K562 (cell line): ENCODE measurements around the gene VTI1B. TPM values are rescaled to one million over a fixed set of nuclear protein-coding genes. Genes with fewer than 3 reads are reported as not detected.
A peak's percentile ranks its signal among the peaks of the same experiment; 100 is the strongest.

Experiments used
- ARHGAP35 ChIP-seq: fragments of 450-650 bp; IDR thresholded peaks from 2 replicates; pipeline ENCODE4 v1.6.1; 2018; ENCODE audit not compliant: partially characterized antibody
- CBFA2T3 ChIP-seq: fragments of 450-650 bp; IDR thresholded peaks from 2 replicates; pipeline ENCODE4 v1.6.1; 2017
- DNMT1 ChIP-seq: fragments of 450-650 bp; IDR thresholded peaks from 2 replicates; pipeline ENCODE4 v1.6.1; 2016; ENCODE audit warnings: antibody characterized with exemption, mild to moderate bottlenecking
- GTF2E2 ChIP-seq: fragments of 200-800 bp; sonication (Bioruptor generic); IDR thresholded peaks from 2 replicates; pipeline ENCODE4 v1.6.1; 2016; ENCODE audit warnings: missing genetic modification characterization, missing compliant biosample characterization
- HNRNPUL1 ChIP-seq: fragments of 200-400 bp; formaldehyde crosslinking; IDR thresholded peaks from 2 replicates; pipeline ENCODE4 v1.6.1; 2017; ENCODE audit warnings: low read length
- KDM2B ChIP-seq: fragments of 250-450 bp; sonication (Bioruptor Pico); IDR thresholded peaks from 2 replicates; pipeline ENCODE4 v1.8.0; 2021; ENCODE audit warnings: mild to moderate bottlenecking, moderate library complexity
- MAFG ChIP-seq: fragments of 450-650 bp; conservative IDR thresholded peaks from 2 replicates; pipeline ENCODE4 v1.6.1; 2016; ENCODE audit warnings: missing genetic modification characterization, missing compliant biosample characterization
- MYBL2 ChIP-seq, 2 experiments: fragments of 450-650 bp in 1 of 2; sonication (generic) in 1 of 2; formaldehyde crosslinking in 1 of 2; IDR thresholded peaks; 2 replicates each; pipeline versions ENCODE4 v1.6.1 to v1.8.1; 2017 to 2022; ENCODE audit warnings: borderline replicate concordance in 1 of 2, inconsistent platforms in 1 of 2, low read depth in 1 of 2, mild to moderate bottlenecking in 1 of 2, missing genetic modification reagents in 1 of 2, moderate library complexity in 1 of 2
- POLR2G ChIP-seq: fragments of 200-400 bp; formaldehyde crosslinking; IDR thresholded peaks from 2 replicates; pipeline ENCODE4 v1.6.1; 2017; ENCODE audit warnings: low read depth, mild to moderate bottlenecking, antibody characterized with exemption, low read length, moderate library complexity
- SAFB ChIP-seq: fragments of 200-400 bp; formaldehyde crosslinking; IDR thresholded peaks from 2 replicates; pipeline ENCODE4 v1.6.1; 2017; ENCODE audit warnings: low read depth, low read length, borderline replicate concordance
- SIN3A ChIP-seq, 2 experiments: fragments of 150-350 bp in 1 of 2; IDR thresholded peaks; 2 replicates each; pipeline ENCODE4 v1.6.1; 2011 to 2016; ENCODE audit warnings: borderline replicate concordance in 2 of 2, low read depth in 2 of 2, low read length in 2 of 2, mild to moderate bottlenecking in 2 of 2, moderate library complexity in 2 of 2; ENCODE audit not compliant: control insufficient read depth in 1 of 2
- SPI1 ChIP-seq: IDR thresholded peaks from 2 replicates; pipeline ENCODE4 v1.6.1; 2011; ENCODE audit warnings: low read depth, low read length, control low read depth, borderline replicate concordance
- TCF7 ChIP-seq: sonication (generic); IDR thresholded peaks from 2 replicates; pipeline ENCODE4 v1.6.1; 2016; ENCODE audit warnings: antibody characterized with exemption, borderline replicate concordance
- TEAD1 ChIP-seq, 2 experiments: fragments of 450-650 bp in 1 of 2; sonication (generic) in 1 of 2; formaldehyde crosslinking; IDR thresholded peaks; 2 replicates each; pipeline versions ENCODE4 v1.4.0 to v1.8.0; 2020 to 2022; ENCODE audit warnings: mild to moderate bottlenecking in 2 of 2, missing genetic modification reagents in 1 of 2
- TEAD4 ChIP-seq, 2 experiments: sonication (generic) in 1 of 2; formaldehyde crosslinking in 1 of 2; IDR thresholded peaks; 2 replicates each; pipeline versions ENCODE4 v1.6.1 to v1.8.0; 2012 to 2022; ENCODE audit warnings: borderline replicate concordance in 1 of 2, inconsistent platforms in 1 of 2, low read length in 1 of 2, mild to moderate bottlenecking in 1 of 2, missing genetic modification reagents in 1 of 2
- ZNF695 ChIP-seq: fragments of 450-650 bp; formaldehyde crosslinking; IDR thresholded peaks from 2 replicates; pipeline ENCODE4 v1.4.0; 2020; ENCODE audit warnings: mild to moderate bottlenecking, moderate library complexity
- ZNF707 ChIP-seq: fragments of 250-450 bp; sonication (Bioruptor Pico); conservative IDR thresholded peaks from 2 replicates; pipeline ENCODE4 v1.8.0; 2022; ENCODE audit warnings: inconsistent platforms, mild to moderate bottlenecking, moderate library complexity
- polyA plus RNA-seq, 8 experiments: library from polyadenylated mRNA; depleted of rRNA in 4 of 8; stranded (reverse) in 5 of 8; unstranded in 3 of 8; fragments of >200 nt; fragmentation: Nextera tagmentation in 2 of 8; fragmentation: Illumina TruSeq in 1 of 8; extraction: Ambion mirVana in 2 of 8; extraction: Trizol in 1 of 8; gene quantifications; 2 replicates each; pipeline versions ENCODE4 v1.2.1 to v1.2.3, GENCODE V29; 2011 to 2014; ENCODE audit warnings: inconsistent platforms in 1 of 8, missing spikeins in 1 of 8
- total RNA-seq, 7 experiments: library from RNA; depleted of rRNA in 6 of 7; stranded (reverse); fragments of >200 nt in 6 of 7; fragmentation: Illumina TruSeq in 2 of 7; extraction: Trizol in 2 of 7; gene quantifications; 2 replicates each; pipeline versions ENCODE4 v1.2.1 to v1.2.3, GENCODE V29; 2011 to 2021; ENCODE audit warnings: low replicate concordance in 1 of 7
- TF ChIP-seq, protein P1 (sequence below): sonication (generic); formaldehyde crosslinking; IDR thresholded peaks from 2 replicates; pipeline ENCODE4 v1.8.0; 2022; ENCODE audit warnings: mild to moderate bottlenecking, missing genetic modification reagents
- TF ChIP-seq, protein P2 (sequence below): fragments of 250-450 bp; sonication (Bioruptor Pico); IDR thresholded peaks from 2 replicates; pipeline ENCODE4 v1.8.0; 2022; ENCODE audit warnings: moderate library complexity, mild to moderate bottlenecking, inconsistent platforms
- TF ChIP-seq, protein P3 (sequence below), 2 experiments: fragments of 150-350 bp in 1 of 2; IDR thresholded peaks; 2 replicates each; pipeline ENCODE4 v1.6.1; 2012 to 2016; ENCODE audit warnings: low read depth in 2 of 2, low read length in 2 of 2, mild to moderate bottlenecking in 1 of 2, moderate library complexity in 1 of 2
- TF ChIP-seq, protein P4 (sequence below): fragments of 450-650 bp; IDR thresholded peaks from 2 replicates; pipeline ENCODE4 v1.6.1; 2014; ENCODE audit warnings: low read depth, mild to moderate bottlenecking, moderate library complexity, borderline replicate concordance

VTI1B gene
- total and polyA plus RNA-seq, 9 of the 15 experiments (the other 6 are each of a cell fraction or from before 2014, with no cell fraction given), result 7.8 to 69.8 (median 50.1) TPM

DNA sequence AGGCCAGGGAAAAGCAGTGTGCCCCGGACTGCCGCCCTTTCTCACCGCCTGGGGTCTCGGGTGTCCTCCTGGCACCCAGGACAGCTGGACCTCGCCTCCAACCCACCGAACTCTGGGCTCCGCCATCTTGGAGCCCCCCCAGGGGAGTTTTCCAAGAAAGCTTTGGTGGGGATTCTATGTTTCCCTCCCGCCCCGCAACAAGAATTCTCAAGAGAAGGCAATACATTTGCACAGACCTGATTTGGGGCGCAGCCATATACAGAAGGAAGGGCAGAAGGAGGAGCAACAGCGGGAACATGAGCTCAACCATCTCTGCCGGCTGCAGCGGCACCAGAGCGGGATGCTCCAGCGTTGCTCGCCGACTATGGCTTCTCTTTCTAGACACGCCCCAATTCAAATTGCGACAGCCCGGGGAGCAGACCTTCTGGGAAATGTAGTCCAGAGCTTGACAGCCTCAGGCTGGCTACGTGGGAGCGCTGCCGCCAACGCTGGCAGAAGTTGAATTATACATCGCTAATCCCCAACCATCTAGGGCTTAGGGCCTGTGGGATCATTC lies 21.0 kb upstream of the VTI1B start, which contains the start of gene RDH11 (continued):
- TF ChIP-seq, protein P1, sequence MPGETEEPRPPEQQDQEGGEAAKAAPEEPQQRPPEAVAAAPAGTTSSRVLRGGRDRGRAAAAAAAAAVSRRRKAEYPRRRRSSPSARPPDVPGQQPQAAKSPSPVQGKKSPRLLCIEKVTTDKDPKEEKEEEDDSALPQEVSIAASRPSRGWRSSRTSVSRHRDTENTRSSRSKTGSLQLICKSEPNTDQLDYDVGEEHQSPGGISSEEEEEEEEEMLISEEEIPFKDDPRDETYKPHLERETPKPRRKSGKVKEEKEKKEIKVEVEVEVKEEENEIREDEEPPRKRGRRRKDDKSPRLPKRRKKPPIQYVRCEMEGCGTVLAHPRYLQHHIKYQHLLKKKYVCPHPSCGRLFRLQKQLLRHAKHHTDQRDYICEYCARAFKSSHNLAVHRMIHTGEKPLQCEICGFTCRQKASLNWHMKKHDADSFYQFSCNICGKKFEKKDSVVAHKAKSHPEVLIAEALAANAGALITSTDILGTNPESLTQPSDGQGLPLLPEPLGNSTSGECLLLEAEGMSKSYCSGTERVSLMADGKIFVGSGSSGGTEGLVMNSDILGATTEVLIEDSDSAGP, result no peak
- TF ChIP-seq SIN3A (IDR thresholded peaks at IDR 0.05; ENCODE audit: borderline replicate concordance in 2 of 2, control insufficient read depth in 1 of 2, low read depth in 2 of 2, low read length in 2 of 2) (peak in 1 of 2 experiments; percentile 57; a peak in 1 of 4 replicates), GTF2E2 (no peak), ZNF695 (no peak), HNRNPUL1 (no peak), TEAD1 (CRISPR knock-in tag; IDR thresholded peaks at IDR 0.05) (no peak), POLR2G (peak; percentile 84), ARHGAP35 (no peak), CBFA2T3 (no peak), SPI1 (no peak), DNMT1 (no peak), KDM2B (CRISPR knock-in tag) (no peak), SAFB (no peak), ZNF707 (CRISPR knock-in tag) (no peak), MAFG (tag) (no peak), TCF7 (no peak), MYBL2 (IDR thresholded peaks at IDR 0.05; ENCODE audit: low read depth) (no peak), MYBL2 (CRISPR knock-in tag; IDR thresholded peaks at IDR 0.05; ENCODE audit: borderline replicate concordance) (no peak), TEAD4 (IDR thresholded peaks at IDR 0.05; ENCODE audit: low read length) (no peak), TEAD4 (CRISPR knock-in tag; IDR thresholded peaks at IDR 0.05; ENCODE audit: borderline replicate concordance) (no peak)
- TF ChIP-seq, protein P2, sequence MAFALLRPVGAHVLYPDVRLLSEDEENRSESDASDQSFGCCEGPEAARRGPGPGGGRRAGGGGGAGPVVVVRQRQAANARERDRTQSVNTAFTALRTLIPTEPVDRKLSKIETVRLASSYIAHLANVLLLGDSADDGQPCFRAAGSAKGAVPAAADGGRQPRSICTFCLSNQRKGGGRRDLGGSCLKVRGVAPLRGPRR (CRISPR knock-in tag), result no peak
- TF ChIP-seq, protein P3, sequence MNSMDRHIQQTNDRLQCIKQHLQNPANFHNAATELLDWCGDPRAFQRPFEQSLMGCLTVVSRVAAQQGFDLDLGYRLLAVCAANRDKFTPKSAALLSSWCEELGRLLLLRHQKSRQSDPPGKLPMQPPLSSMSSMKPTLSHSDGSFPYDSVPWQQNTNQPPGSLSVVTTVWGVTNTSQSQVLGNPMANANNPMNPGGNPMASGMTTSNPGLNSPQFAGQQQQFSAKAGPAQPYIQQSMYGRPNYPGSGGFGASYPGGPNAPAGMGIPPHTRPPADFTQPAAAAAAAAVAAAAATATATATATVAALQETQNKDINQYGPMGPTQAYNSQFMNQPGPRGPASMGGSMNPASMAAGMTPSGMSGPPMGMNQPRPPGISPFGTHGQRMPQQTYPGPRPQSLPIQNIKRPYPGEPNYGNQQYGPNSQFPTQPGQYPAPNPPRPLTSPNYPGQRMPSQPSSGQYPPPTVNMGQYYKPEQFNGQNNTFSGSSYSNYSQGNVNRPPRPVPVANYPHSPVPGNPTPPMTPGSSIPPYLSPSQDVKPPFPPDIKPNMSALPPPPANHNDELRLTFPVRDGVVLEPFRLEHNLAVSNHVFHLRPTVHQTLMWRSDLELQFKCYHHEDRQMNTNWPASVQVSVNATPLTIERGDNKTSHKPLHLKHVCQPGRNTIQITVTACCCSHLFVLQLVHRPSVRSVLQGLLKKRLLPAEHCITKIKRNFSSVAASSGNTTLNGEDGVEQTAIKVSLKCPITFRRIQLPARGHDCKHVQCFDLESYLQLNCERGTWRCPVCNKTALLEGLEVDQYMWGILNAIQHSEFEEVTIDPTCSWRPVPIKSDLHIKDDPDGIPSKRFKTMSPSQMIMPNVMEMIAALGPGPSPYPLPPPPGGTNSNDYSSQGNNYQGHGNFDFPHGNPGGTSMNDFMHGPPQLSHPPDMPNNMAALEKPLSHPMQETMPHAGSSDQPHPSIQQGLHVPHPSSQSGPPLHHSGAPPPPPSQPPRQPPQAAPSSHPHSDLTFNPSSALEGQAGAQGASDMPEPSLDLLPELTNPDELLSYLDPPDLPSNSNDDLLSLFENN (IDR thresholded peaks at IDR 0.05; ENCODE audit: low read depth in 2 of 2, low read length in 2 of 2), result no peak
- TF ChIP-seq, protein P4, sequence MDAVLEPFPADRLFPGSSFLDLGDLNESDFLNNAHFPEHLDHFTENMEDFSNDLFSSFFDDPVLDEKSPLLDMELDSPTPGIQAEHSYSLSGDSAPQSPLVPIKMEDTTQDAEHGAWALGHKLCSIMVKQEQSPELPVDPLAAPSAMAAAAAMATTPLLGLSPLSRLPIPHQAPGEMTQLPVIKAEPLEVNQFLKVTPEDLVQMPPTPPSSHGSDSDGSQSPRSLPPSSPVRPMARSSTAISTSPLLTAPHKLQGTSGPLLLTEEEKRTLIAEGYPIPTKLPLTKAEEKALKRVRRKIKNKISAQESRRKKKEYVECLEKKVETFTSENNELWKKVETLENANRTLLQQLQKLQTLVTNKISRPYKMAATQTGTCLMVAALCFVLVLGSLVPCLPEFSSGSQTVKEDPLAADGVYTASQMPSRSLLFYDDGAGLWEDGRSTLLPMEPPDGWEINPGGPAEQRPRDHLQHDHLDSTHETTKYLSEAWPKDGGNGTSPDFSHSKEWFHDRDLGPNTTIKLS, result peak; percentile 30; the same call in 1 of the 2 replicates
